ENCODE results near the gene PIP5K1A. TPM values are rescaled to one million over a fixed set of nuclear protein-coding genes. Genes with fewer than 3 reads are reported as not detected.

The PIP5K1A gene
- total and polyA plus RNA-seq, 2 of the 8 experiments (the other 6 are each of a cell fraction or from before 2014, with no cell fraction given) = 87.5 to 105 TPM

DNA sequence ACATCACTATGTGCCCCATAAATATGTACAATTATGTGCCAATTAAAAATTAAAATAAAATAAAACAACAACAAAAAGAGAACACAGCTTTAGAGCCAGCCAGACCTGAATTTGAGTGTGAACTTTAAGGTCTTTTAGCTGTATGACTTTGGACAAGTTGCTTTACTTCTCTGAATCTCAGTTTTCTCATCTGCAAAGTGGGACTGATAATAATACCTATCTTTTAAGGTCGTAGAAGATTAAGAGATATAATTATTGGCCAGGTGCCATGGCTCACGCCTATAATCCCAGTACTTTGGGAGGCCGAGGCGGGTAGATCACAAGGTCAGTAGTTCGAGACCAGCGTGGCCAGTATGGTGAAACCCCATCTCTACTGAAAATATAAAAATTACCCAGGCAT lies 5.0 kb upstream of the PIP5K1A start (continued):
- TF ChIP-seq, protein P1, sequence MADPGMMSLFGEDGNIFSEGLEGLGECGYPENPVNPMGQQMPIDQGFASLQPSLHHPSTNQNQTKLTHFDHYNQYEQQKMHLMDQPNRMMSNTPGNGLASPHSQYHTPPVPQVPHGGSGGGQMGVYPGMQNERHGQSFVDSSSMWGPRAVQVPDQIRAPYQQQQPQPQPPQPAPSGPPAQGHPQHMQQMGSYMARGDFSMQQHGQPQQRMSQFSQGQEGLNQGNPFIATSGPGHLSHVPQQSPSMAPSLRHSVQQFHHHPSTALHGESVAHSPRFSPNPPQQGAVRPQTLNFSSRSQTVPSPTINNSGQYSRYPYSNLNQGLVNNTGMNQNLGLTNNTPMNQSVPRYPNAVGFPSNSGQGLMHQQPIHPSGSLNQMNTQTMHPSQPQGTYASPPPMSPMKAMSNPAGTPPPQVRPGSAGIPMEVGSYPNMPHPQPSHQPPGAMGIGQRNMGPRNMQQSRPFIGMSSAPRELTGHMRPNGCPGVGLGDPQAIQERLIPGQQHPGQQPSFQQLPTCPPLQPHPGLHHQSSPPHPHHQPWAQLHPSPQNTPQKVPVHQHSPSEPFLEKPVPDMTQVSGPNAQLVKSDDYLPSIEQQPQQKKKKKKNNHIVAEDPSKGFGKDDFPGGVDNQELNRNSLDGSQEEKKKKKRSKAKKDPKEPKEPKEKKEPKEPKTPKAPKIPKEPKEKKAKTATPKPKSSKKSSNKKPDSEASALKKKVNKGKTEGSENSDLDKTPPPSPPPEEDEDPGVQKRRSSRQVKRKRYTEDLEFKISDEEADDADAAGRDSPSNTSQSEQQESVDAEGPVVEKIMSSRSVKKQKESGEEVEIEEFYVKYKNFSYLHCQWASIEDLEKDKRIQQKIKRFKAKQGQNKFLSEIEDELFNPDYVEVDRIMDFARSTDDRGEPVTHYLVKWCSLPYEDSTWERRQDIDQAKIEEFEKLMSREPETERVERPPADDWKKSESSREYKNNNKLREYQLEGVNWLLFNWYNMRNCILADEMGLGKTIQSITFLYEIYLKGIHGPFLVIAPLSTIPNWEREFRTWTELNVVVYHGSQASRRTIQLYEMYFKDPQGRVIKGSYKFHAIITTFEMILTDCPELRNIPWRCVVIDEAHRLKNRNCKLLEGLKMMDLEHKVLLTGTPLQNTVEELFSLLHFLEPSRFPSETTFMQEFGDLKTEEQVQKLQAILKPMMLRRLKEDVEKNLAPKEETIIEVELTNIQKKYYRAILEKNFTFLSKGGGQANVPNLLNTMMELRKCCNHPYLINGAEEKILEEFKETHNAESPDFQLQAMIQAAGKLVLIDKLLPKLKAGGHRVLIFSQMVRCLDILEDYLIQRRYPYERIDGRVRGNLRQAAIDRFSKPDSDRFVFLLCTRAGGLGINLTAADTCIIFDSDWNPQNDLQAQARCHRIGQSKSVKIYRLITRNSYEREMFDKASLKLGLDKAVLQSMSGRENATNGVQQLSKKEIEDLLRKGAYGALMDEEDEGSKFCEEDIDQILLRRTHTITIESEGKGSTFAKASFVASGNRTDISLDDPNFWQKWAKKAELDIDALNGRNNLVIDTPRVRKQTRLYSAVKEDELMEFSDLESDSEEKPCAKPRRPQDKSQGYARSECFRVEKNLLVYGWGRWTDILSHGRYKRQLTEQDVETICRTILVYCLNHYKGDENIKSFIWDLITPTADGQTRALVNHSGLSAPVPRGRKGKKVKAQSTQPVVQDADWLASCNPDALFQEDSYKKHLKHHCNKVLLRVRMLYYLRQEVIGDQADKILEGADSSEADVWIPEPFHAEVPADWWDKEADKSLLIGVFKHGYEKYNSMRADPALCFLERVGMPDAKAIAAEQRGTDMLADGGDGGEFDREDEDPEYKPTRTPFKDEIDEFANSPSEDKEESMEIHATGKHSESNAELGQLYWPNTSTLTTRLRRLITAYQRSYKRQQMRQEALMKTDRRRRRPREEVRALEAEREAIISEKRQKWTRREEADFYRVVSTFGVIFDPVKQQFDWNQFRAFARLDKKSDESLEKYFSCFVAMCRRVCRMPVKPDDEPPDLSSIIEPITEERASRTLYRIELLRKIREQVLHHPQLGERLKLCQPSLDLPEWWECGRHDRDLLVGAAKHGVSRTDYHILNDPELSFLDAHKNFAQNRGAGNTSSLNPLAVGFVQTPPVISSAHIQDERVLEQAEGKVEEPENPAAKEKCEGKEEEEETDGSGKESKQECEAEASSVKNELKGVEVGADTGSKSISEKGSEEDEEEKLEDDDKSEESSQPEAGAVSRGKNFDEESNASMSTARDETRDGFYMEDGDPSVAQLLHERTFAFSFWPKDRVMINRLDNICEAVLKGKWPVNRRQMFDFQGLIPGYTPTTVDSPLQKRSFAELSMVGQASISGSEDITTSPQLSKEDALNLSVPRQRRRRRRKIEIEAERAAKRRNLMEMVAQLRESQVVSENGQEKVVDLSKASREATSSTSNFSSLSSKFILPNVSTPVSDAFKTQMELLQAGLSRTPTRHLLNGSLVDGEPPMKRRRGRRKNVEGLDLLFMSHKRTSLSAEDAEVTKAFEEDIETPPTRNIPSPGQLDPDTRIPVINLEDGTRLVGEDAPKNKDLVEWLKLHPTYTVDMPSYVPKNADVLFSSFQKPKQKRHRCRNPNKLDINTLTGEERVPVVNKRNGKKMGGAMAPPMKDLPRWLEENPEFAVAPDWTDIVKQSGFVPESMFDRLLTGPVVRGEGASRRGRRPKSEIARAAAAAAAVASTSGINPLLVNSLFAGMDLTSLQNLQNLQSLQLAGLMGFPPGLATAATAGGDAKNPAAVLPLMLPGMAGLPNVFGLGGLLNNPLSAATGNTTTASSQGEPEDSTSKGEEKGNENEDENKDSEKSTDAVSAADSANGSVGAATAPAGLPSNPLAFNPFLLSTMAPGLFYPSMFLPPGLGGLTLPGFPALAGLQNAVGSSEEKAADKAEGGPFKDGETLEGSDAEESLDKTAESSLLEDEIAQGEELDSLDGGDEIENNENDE (IDR thresholded peaks at IDR 0.05; ENCODE audit: insufficient replicate concordance, low read length) = no peak
- TF ChIP-seq RXRA (IDR thresholded peaks at IDR 0.05; ENCODE audit: insufficient read depth, low read depth, low read length) (no peak), CBX5 (IDR thresholded peaks at IDR 0.05; ENCODE audit: low read depth, low read length) (no peak)

Data from H1 (cell line).